Measurements from ENCODE around the gene ADAMTS12. TPM values are rescaled to one million over a fixed set of nuclear protein-coding genes. Genes with fewer than 3 reads are reported as not detected.

The ADAMTS12 gene
- total RNA-seq, 2 donors from 2014 or later = 0.42 to 1.1 TPM

GRCh38 chr5:33635582-33635981 lies 256.2 kb downstream of the ADAMTS12 start:
- Histone ChIP-seq H3K4me1 (no peaks in the 10 kb centered on the region), H3K9ac (ENCODE audit: low read depth in 2 of 2, low read length in 2 of 2) (no peak overlapping the region), H3K36me3 (no peaks in the 10 kb centered on the region), H3K27ac (no peak overlapping the region), H3K27me3 (no peaks in the 10 kb centered on the region), H3K9me3 (no peaks in the 10 kb centered on the region), H3K4me3 (no peak overlapping the region)
- no peak for TF ChIP-seq CTCF (IDR thresholded peaks at IDR 0.05)
- intact Hi-C loops (cut with DNase I) = no loop called here
- DNase-seq = no peak

GRCh38 chr5:33633699-33634098 lies 258.1 kb downstream of the ADAMTS12 start:
- intact Hi-C loops (cut with DNase I) = no loop called here
- no peak for DNase-seq
- Histone ChIP-seq H3K27ac (no peak overlapping the region), H3K9ac (ENCODE audit: low read depth in 2 of 2, low read length in 2 of 2) (no peak overlapping the region), H3K4me1 (no peaks in the 10 kb centered on the region), H3K9me3 (no peaks in the 10 kb centered on the region), H3K27me3 (no peaks in the 10 kb centered on the region), H3K4me3 (no peak overlapping the region), H3K36me3 (no peaks in the 10 kb centered on the region)
- TF ChIP-seq CTCF (IDR thresholded peaks at IDR 0.05) = no peak

- no peaks in the 10 kb centered on the region for H3K36me3 ChIP-seq
- no peak for DNase-seq
- H3K4me1 ChIP-seq = no peaks in the 10 kb centered on the region
- intact Hi-C loops (cut with DNase I) = no loop called here
- no peak for TF ChIP-seq CTCF (IDR thresholded peaks at IDR 0.05)
- H3K27ac ChIP-seq = no peak overlapping the region
- no peaks in the 10 kb centered on the region for H3K9me3 ChIP-seq
- H3K9ac ChIP-seq (ENCODE audit: low read depth in 2 of 2, low read length in 2 of 2) = no peak overlapping the region
- no peak overlapping the region for H3K4me3 ChIP-seq
- H3K27me3 ChIP-seq = no peaks in the 10 kb centered on the region
These were observed 260.0 kb downstream of the ADAMTS12 start for GRCh38 chr5:33631786-33632185.

GRCh38 chr5:33631139-33631538 lies 260.7 kb downstream of the ADAMTS12 start:
- Histone ChIP-seq H3K9me3 (no peaks in the 10 kb centered on the region), H3K9ac (ENCODE audit: low read depth in 2 of 2, low read length in 2 of 2) (no peak overlapping the region), H3K36me3 (no peaks in the 10 kb centered on the region), H3K4me1 (no peaks in the 10 kb centered on the region), H3K27me3 (no peaks in the 10 kb centered on the region), H3K27ac (no peak overlapping the region), H3K4me3 (no peak overlapping the region)
- no peak for DNase-seq
- intact Hi-C loops (cut with DNase I) = no loop called here
- no peak for TF ChIP-seq CTCF (IDR thresholded peaks at IDR 0.05)

- intact Hi-C loops (cut with DNase I) = no loop called here
- Histone ChIP-seq H3K27me3 (no peaks in the 10 kb centered on the region), H3K27ac (no peak overlapping the region), H3K4me1 (no peaks in the 10 kb centered on the region), H3K36me3 (no peaks in the 10 kb centered on the region), H3K9me3 (no peaks in the 10 kb centered on the region), H3K4me3 (no peak overlapping the region), H3K9ac (ENCODE audit: low read depth in 2 of 2, low read length in 2 of 2) (no peak overlapping the region)
- DNase-seq = no peak
- TF ChIP-seq CTCF (IDR thresholded peaks at IDR 0.05) = no peak
These were observed 261.8 kb downstream of the ADAMTS12 start for GRCh38 chr5:33629999-33630398.

- intact Hi-C loops (cut with DNase I) = no loop called here
- Histone ChIP-seq H3K4me1 (no peaks in the 10 kb centered on the region), H3K9ac (ENCODE audit: low read depth in 2 of 2, low read length in 2 of 2) (no peak overlapping the region), H3K4me3 (no peak overlapping the region), H3K36me3 (no peaks in the 10 kb centered on the region), H3K27ac (no peak overlapping the region), H3K9me3 (no peaks in the 10 kb centered on the region), H3K27me3 (no peaks in the 10 kb centered on the region)
- no peak for TF ChIP-seq CTCF (IDR thresholded peaks at IDR 0.05)
- DNase-seq = no peak
These were observed 263.0 kb downstream of the ADAMTS12 start for GRCh38 chr5:33628796-33629195.
